ENCODE data around the gene GATD1.

DNA sequence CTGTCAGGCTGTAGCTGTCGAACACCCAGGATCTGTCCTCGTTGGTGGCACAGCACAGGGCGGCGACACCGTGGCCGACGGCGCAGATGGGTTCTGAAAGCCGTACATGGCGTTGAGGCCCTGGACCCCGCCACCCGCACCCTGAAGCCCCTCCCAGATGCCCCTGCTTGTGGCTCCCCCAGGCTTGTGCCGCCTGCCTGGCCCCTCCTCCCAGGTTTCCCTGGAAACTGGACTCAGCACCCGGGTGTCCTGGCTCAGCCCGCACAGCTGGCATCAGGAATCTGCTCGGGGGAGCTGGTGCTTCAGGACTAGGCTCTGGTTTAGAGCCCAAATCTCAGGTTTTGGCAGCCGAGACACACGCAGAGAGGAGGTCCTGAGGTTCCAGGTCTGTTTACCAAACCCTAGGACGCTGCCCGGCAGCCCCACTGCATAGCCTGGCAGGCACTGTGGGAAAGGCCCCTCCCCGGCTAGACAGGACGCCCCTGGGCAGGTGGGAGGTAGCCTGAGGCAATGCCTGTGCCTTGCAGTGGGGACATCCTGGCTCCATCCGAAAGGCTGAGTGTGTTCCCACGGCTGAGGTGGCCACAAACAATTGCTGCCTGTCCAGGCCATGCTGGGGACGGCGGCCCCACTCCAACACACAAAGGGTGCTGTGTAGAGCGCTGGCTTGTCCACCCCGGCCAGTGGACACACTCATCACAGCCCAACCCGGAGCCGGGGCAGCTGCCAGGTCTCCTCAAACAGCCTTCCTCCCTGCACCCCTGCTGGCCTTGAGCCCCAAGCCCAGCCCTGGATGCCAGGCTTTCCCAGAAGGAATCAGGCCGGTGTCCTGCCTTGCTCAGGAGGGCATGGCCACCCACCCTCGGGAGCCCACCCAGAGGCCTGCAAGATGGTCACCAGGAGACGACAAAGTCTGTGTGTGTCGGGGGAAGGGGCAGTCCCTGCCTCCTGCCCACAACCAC is 4.6 kb downstream of the GATD1 start:
- TF ChIP-seq, protein P1, sequence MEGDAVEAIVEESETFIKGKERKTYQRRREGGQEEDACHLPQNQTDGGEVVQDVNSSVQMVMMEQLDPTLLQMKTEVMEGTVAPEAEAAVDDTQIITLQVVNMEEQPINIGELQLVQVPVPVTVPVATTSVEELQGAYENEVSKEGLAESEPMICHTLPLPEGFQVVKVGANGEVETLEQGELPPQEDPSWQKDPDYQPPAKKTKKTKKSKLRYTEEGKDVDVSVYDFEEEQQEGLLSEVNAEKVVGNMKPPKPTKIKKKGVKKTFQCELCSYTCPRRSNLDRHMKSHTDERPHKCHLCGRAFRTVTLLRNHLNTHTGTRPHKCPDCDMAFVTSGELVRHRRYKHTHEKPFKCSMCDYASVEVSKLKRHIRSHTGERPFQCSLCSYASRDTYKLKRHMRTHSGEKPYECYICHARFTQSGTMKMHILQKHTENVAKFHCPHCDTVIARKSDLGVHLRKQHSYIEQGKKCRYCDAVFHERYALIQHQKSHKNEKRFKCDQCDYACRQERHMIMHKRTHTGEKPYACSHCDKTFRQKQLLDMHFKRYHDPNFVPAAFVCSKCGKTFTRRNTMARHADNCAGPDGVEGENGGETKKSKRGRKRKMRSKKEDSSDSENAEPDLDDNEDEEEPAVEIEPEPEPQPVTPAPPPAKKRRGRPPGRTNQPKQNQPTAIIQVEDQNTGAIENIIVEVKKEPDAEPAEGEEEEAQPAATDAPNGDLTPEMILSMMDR (IDR thresholded peaks at IDR 0.05; ENCODE audit: low read depth, low read length) = no peak
- TF ChIP-seq EZH2phosphoT487 (IDR thresholded peaks at IDR 0.05; ENCODE audit: low read depth) = no peak
